T47D (cell line): Measurements from ENCODE around the gene ARHGAP30.

Experiments
- DNase-seq, 2 experiments: peaks; one replicate each; pipeline versions ENCODE4 v3.0.0 to v3.0.0-alpha.2; 2011 to 2012; ENCODE audit warnings: low read depth in 1 of 2, low spot score in 1 of 2
- JUND ChIP-seq: IDR thresholded peaks from 2 replicates; pipeline ENCODE4 v1.6.1; 2012; ENCODE audit warnings: low read depth
- in situ Hi-C: cut with HindIII; loops from 2 replicates; pipeline ENCODE4 v1.10.0; 2016; ENCODE audit warnings: low sequenced_read_pairs, low pct_unique_long_range_greater_than_20kb

The ARHGAP30 gene

DNA sequence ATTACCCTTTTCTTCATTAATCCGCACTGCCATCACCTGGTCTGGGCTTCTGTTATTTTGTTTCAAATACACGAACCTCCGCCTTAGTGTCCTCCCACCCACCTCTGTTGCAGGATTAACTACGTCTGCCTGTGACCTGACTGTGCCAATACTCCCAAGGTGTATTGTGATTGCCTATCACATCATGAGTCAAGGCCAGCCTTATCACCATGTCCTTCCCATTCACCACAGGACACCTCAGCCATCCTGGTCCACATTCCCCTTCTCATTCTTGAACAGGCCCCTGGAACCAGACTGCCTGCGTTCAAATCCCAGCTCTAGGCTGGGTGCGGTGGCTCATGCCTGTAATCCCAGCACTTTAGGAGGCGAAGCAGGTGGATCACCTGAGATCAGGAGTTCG, 63.1 kb downstream of the ARHGAP30 start:
- in situ Hi-C loops: no loop called here
- no peak for DNase-seq
- TF ChIP-seq JUND: no peak

DNA sequence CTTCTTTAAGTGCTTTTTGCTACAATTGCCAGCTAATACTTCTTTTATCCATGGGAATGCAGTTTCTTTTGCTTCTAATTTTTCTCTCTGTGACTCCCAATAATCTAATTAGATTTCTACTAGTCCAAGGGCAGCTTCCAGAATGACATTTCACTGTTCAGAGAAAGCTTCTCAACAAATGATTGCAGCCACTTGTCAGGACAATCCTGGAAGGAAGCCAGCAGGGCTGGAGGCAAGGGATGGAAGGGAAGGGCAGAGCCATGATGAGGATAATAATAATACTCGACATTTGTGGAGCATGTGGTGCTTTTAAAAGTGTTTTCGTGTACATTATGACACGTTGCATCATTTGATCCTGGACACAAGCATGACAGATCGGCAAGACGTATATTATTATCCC, 68.2 kb downstream of the ARHGAP30 start:
- in situ Hi-C loops: no loop called here

DNA sequence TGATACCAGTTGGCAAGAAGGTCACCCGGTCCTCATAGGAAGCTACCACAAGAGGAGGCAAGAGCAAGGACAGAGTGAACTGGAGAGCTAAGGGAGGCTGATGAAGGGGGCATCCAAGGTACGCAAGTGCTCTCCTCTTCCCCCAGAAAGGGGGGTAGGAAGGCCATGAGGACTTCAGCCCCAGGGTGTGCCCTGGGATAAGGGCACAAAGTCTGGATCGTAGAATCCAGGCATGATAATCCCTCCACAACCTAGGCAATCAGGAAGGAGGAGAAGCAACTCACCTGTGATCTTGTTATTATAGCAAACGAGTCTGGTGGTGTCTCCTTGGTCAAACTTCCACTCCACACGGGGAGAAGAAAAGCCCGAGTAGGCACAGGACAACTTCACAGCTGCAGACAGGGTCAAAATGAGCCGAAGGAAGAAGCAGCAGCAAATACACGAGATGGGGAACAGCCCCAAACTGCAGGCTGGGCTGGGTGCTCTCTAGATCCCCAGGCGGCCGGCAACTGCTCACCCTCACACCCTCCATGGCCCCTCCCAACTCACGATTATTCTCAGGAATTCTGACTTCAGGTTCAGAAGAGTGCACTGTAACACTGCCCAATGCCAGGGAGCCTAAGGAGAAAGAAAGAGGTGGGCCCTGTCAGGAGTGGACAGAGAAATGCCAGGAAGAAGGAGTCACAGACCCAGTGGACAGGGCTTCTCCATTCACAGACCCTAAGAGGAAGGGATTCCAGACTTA, 68.8 kb downstream of the ARHGAP30 start:
- in situ Hi-C loops: no loop called here
- DNase-seq: no peak
- no peak for TF ChIP-seq JUND

More for the DNA sequence above, 68.2 kb downstream of the ARHGAP30 start:
- no peak for DNase-seq
- no peak for TF ChIP-seq JUND

DNA sequence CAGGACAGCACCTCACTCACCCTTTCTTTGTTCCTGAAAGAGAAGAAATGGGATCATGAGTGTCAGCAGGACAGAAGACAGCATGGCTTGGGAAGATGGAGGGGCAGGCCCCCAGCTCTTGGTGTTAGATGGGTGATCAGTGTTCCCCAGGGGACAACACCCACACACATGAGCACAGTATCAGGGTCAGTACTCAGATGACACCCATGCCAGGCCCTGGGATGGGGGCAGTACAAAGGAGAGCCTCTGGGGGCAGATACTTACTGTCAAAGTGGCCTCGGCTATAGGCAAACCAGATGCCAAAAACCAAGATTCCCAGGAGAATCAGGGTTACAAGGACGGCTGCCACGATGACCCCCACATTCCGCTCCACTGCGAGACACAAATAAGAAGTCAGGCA, 70.3 kb downstream of the ARHGAP30 start:
- TF ChIP-seq JUND: no peak
- in situ Hi-C loops: no loop called here
- no peak for DNase-seq

DNA sequence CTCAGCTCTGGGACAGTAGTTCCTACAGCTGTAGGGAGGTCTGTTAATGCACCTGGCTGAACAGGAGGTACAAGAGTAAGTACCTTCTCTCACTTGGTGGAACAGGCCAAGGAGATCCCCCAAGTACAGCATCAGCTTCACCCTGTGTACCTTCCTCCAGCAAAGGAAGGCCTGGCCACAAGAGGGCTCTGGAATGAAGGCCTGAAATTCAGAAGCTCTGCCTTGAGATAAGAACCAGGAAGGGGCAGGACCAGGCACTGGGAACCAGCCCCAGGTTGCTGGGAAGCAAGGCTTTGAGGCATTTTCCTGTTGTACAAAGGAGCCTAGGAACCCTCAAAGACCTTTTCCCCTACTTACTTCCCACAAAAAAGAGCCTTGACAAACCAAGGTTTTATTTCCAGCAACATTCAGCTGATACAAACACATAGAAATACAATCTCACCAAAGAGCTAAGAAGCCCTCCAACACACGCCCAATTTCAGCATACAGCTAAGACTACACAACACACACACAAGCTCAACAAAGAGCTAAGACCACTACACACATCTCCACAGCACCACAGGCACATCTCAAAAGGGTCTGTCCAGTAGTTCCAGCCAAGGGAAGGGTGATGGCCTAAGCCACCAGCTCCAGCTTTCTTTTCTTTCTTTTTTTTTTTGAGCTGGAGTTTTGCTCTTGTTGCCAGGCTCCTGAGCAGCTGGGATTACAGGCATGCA, 72.2 kb downstream of the ARHGAP30 start:
- peak; percentile 62 to 78 for DNase-seq
- TF ChIP-seq JUND: no peak
- in situ Hi-C loops: no loop called here
